NCI-H146 (cell line): Measurements from ENCODE around the gene MED14.

Experiments
- DNase-seq: peaks from one replicate; lab custom pipeline; 2025; lab: John Stamatoyannopoulos, UW

MED14 gene

DNA sequence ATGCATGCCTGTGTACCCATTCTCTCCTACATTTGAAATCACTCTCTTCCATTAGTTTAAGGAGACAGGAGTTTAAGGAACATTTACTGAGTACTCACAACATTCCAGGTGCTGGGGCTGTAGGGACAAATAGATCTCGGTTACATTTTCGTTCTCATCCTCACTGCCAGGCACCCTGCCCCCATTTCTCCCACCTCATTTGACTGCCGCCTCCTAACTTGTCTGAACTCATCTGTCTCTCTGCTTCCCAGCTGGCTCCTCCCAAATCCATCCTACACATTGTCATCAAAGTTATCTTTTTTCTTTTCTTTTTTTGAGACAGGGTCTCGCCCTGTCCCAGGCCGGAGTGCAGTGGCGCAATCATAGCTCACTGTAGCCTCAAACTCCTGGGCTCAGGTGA, 131.9 kb downstream of the MED14 start:
- no peak for DNase-seq
